GM21723 (cell line): Measurements from ENCODE around the gene TBC1D19.

Source experiments
- ATAC-seq: cut with Tn5 transposase; IDR thresholded peaks from one replicate; pipeline ENCODE4 v1.9.1; 2021; ENCODE audit warnings: mild to moderate bottlenecking, moderate library complexity; ENCODE audit not compliant: unreplicated experiment

Gene TBC1D19

DNA sequence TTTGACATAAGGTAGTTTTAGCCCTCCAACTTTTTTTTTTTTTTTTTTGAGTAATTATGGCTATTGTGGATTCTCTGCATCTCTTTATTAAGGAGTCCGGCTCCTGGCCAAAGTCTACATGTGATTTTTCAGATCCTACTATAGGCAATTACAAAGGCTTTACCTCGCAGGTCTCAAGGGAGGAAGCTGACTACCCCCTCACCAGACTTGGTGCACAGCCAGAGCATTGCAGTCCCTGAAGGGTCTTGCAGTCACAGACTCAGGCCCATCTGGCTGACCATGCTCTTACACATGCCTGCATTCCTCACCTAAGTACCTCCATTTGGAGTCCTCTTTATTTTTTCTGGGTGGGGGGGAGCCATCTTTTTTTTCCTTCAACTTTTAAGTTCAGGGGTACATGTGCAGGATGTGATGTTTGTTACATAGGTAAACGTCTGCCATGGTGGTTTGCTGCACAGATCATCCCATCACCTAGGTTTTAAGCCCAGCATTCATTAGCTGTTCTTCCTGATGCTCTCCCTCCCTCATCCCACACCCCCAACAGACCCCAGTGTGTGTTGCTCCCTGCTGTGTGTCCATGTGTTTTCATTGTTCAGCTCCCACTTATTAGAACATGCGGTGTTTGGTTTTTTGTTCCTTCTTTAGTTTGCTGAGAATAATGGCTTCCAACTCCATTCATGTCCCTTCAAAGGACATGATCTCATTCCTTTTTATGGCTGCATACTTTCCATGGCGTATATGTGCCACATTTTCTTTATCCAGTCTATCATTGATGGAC, 188.4 kb downstream of the TBC1D19 start:
- ATAC-seq, result no peak

DNA sequence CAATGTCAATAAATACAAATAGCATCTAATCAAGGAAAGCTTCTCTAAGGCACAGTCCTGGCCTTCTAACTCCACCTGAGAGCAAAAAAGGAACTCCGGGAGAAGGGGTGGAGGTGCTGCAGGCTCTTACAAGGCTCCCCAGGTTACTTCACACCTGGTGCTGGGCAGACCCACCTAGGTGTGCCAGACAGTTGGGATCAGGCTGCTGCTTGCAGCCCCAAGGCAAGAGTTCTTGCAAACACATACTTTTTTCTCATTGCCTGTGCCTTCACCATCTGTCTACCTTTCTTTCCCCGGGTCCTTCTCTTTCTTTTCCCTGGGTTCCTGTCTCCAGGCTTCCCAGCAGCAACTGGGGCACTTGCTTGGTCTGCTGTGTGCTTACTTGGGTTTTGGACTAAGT, 195.3 kb downstream of the TBC1D19 start:
- no peak for ATAC-seq

DNA sequence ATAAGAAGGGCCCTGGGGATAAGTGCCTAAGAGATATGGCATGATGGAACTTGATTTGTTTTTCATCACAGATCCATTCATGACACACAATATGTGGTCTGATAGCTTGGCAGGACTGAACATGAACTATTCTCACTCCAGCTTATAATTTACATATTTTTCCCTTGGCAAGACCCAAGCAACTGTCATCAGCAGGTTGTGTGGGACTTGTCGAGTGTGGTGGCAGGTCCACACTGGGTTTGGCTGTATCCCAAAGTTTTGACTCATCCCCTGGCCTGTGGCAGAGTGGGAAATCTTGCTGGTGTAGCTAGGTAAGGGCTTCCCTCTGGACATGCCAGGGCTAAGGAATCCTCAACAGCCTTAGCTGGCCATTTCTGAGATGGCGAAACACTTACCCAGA, 195.8 kb downstream of the TBC1D19 start:
- ATAC-seq, result no peak

DNA sequence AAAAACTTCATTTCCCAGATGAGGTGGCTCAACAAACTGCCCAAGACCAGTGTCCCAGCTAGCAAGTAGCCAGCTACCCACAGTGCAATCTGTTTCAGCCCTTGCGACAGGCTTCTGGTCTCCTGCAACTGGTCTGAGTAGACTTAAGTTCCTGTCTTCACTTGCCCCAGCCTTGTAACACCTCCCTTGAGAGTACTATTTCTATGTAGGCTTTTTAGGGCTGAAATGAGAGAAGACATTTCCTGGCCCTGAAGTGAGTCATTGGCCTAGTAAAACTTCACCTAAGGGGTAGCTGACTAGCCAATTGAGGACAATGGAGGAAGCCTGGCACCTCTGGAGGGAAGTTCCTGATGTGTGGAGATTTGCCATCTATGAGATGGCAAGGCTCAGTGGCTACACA, 196.7 kb downstream of the TBC1D19 start:
- ATAC-seq, result no peak

DNA sequence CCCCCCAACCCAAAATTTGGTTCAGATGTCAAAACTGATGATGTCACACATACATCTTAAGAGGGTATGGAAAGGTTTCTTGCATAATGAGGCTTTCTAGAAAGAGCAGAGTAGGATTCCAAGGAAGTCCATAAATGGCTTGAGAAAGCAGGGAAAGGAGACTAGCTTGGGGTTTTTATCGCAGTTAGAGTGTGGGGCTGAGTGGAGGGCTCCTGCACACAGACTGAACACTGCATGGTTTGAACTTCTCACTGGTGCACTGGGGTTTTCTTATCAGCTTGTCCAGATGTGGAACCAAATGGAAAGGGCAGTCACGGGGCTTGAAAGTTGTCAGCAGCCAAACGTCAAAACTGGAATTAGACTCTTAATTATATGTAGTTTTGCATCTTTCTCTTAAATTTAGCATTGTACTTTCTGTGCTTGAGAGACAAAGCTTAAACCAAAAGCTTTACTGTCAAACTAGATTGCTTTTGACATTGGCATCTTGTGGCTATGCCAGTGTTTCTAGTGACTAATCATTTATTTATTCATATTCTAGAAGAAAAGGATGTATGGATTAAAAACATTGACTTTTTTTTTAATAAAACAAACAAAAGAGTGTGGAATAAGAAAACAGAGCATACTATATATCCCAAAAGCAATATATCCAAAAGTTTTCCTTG, 198.4 kb downstream of the TBC1D19 start:
- no peak for ATAC-seq

DNA sequence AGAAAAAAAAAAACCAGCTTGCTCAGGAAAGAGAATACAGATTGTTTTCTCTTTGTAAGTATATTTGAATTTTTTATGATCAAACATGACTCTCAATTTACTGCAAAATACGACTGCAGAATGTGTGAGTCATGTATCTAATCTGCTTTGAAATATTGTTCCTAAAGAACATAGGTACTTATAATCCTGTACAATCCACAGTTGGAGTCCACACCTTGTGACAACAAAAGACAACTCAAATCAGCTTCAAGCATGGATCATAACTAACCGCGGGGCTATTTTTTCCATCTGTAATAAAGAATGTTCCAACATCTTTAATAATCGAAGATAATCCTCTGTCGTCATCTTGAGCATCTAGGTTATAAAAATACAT, 198.9 kb downstream of the TBC1D19 start:
- no peak for ATAC-seq

DNA sequence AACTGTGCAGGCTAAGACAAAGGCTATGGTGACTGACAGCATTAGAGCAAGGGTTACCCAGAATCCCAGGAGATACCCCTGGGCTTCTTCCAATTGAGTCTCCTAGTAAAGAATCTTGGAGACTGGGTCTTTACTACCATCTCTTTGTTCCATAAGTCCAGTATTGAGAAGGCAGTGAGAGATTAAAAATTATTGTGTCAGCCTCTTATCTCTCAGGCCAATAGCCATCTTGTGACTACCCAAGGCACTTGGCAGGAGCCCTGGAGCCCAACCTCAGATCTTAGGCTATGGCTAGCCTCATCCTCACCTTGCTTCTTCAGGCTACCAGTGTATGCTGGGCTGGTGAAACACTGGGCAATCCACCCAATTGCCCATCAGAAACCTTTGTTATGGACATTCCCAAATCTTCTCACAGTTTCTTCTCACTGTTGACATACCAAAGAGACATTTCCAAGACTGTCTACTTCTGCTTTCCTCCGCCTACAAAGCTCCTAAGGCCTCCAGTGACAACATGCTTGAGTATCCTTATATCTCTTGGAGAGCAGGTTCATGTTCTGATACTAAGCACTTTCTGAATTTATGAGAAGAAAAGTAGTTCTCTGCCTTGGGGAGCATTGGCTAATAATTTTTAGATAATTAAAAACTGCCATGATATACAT, 200.5 kb downstream of the TBC1D19 start:
- ATAC-seq, result no peak

DNA sequence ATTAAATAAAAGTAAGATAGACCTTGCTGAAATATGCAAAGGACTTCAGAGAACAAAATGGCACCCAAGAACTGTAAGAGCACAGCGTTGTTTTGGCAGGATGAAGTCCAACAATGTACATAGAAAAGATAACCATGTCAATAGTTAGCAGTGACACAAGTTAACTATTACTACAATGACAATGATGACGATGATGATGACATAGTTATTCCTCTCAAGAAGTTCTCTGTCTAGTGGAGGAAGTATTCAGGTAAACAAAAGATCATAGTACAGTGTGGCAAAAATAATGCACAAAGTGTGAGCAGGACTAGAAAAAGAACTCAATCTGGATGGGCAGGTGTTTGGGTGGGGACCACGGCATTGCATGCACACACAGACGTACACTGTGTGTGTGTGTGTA, 201.4 kb downstream of the TBC1D19 start:
- ATAC-seq, result no peak

DNA sequence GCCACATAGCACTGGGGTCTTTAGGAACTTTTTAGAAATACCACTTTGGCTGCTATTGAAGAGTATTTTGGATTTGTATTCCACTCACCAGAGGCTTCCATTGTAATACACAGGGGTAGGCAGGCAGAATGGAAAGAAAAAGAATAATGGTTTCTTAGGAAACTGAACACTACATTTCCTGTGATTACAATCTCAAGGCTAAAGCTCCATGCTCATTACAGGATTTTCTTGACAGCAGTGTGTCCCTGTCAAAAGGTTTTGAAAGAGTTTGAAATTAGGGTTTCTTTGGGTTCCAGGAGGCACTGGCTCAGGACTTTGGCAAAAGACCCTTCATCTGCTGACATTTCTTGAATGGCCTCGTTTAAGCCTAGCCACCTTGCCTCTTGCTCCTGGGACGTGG, 201.9 kb downstream of the TBC1D19 start:
- ATAC-seq, result no peak

DNA sequence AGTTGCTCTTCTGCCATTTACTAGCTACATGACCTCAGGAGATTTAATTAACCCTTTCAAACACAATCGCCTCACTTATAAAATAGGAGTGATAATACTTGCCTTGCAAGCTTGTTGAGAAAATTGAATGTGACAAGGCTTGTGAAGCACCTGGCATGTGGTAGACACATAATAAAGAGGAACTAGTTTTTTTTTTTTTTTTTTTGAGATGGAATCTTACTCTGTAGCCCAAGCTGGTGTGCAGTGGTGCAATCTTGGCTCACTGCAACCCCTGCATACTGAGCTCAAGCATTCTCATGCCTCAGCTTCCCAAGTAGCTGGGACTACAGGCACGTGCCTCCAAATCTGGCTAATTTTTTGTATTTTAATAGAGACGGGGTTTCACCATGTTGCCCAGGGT, 203.0 kb downstream of the TBC1D19 start:
- ATAC-seq, result no peak

DNA sequence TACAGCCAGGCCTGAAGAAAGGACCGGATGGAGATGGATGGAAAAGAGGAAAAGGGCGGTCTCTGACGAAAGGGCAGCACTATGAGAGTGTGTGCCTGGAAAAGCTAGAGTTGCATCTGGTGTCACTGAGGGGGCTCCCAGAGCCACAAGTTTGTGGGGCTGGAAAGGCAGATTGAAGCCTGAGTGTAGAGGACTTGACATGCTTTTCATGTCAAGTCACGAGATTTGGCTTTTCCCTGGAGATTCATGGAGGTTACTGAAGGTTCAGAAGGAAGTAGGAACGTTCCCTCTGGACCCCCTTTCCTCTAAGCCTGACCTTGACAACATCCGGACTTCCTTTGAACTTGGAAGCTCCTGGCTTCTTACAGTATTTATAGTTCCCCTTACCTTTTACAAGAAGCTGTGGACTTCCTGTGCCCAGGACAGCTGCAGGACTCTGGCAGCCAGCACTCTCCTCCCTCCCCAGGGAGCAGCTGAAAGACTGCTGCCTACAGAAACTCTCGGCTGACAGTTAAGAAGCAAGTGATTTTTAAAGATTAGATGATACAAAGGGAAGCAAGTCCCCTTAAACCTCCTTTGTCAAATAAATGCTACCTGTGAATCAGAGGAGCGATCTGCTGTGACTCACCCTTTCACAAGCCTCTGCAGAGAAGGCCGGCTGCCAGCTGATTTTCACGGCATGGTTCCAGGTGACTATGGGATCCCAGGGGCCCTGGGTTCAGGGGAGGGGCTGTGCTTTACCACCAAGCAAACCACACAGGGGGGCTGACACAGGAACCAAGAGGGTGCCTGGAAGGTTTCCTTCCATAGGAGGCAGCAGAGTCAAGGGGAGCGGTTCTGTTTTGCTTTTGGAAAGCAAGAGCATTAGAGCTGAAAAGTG, 203.8 kb downstream of the TBC1D19 start:
- peak; percentile 47 for ATAC-seq

DNA sequence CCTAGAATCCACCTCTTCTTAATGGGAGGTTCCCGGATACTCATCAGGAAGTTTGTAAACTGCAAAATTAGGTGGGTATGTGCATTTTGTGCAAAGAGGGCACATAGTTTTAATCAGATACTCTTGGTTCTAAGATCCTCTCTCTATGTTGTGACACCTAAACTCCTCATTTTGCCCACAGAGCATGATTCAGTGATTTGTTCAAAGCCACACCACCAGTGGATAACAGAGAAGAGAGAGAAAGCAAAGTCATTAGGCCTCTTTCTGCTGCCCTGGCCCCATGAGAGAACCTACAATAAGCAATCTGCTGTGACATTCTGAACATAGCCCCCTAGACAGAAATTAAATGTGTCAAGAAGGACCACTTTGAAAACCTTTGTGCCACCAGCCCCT, 204.5 kb downstream of the TBC1D19 start:
- peak; percentile 15 for ATAC-seq

DNA sequence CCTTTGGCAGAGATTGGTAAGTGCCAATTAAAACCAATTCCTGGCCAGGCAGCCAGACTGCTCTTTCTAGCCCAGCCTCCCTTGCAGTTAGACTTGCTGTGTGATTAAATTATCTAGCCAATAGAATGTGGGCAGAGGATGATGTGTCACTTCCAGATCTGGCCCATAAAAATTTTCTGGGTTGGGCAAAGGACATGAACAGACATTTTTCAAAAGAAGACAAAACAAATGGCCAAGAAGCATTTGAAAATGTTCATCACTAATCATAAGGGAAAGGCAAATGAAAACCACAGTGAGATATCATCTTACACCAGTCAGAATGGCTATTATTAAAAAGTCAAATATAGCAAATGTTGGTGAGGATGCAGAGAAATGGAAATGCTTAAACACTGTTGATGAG, 205.3 kb downstream of the TBC1D19 start:
- ATAC-seq, result no peak

DNA sequence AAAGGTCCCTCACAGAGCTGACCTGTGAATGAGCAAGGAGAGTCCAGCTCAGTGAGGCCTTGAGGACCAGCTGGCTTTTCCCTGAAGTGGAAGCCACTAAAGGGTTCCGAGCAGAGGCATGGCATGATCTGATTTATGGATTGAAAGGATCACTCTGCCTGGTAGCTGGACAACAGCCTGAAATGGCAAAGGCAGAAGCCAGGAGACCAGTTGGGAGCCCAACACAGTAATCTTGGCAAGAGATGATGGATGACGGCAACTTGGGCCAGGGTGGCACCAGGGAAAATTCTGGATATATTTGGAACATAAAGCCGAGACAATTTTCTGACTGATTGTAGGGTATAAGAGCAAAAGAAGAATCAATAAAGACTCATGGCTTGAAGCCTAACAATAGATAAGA, 207.5 kb downstream of the TBC1D19 start:
- no peak for ATAC-seq

DNA sequence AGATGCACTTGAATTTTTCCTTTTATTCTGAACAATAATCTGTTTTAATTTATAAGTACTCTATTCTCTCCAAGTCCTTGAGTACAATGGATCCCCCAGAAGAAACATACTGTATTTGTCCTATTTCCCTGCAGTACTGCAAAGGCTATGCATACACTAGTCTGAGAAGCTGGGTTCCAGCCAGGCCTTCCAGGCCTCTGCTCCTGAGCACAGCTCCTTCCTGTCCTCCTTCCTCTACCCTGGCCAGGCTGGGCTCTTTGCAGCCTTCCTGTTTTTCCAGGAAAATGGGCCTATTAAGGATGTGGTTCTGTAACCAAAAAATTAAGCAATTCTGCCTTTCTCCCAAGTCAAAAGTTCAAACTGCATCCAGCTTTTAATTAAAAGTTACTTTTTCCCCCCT, 208.8 kb downstream of the TBC1D19 start:
- ATAC-seq, result no peak

DNA sequence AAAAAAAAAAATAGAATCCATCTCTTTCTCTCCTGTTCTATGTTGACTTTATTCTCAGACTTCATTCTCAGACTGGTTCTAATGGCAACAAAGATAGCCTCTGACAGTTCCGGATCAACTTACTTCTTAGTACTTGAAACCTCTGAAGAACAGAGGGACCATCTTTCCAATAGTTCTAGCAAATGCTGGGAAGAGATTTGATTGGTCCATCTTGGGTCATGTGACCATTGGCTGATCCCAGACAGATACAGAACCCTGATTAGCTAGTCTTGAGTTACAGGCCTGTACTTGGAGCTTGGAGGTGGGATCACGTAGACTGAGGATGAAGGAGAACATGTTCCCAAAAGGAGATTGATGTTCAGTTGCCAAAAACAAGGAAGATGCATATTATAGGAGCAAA, 209.9 kb downstream of the TBC1D19 start:
- ATAC-seq, result no peak

DNA sequence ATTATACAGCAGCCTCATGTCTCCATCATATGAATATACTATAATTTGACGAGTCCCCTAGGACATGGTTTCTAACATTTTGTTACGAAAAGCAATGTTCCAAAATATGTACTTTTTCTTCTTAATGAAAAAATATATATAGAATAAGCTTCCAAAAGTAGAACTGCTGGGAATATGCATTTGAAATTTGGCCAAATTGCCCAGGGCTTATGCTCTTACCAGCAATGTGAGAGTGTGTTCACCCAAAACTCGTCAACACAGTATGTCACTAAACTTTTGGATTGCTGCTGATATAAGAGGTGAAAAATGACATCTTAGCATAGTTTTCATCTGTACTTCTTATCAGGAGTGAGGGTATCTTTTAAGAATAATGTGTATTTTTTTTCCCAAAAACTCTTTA, 212.2 kb downstream of the TBC1D19 start:
- no peak for ATAC-seq

DNA sequence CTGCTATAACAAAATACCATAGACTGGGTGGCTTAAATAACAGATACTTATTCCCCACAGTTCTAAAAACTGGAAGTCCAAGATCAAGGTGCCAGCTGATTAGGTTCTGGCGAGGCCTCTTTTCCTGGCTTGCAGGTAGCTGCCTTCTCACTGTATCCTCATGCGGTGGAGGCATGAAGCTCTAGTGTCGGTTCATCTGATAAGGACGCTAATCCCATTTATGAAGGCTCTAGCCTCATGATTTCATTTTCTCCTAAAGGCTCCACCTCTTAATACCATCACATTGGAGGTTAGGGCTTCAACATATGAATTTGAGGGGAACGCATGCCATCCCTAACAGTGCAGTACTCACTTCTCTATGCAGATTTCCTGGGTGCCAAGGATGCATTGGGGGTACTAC, 218.9 kb downstream of the TBC1D19 start:
- ATAC-seq, result no peak

DNA sequence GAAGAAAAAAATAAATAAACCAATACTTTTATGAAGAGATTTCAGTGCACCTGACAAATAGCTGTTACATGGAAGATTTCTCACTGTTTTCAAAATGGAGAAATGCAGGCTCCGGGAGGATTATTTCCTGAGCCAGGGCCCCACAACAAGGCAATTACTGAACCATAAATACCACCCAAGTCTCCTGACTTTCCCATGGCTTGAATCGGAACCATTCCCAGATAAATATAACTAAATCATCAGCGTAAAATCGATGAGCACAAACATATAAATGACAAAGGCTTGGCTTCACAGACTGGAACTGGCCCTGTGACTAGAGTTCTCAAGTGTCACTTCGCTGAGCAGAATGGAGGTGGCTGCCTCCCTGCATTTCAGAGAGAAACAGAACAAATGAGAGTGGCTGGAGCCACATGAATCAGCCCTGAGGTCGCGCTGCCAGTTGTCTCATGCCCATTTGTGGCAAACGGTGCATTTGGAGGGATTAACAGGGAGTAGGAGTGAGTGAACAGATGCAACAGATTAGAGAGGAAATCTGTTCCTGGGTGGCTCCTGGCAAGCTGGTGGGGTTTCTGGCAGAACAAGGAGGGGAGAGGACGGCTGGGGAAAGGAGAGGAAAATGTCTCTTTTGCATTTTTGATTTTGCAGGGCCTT, 219.5 kb downstream of the TBC1D19 start:
- no peak for ATAC-seq

DNA sequence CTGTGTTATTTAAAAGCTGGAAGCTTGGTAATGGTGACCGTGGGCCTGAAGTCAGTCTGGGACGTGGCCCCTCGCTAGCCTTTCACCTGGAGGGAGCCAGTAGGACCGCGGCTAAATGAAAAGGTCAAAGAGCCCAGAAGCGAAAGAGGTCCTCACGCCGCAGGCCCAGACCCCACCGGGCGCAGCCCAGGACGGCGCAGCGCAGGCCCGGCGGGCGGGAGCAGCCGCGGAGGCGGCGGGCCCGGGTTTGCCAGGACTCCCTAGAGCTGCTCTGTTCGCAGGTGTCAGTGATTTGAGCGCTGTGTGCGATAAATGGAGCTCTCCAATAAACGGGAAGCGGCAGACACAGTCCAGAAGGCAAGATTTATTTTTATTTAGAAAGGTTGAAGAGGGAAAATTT, 220.6 kb downstream of the TBC1D19 start:
- ATAC-seq, result no peak

DNA sequence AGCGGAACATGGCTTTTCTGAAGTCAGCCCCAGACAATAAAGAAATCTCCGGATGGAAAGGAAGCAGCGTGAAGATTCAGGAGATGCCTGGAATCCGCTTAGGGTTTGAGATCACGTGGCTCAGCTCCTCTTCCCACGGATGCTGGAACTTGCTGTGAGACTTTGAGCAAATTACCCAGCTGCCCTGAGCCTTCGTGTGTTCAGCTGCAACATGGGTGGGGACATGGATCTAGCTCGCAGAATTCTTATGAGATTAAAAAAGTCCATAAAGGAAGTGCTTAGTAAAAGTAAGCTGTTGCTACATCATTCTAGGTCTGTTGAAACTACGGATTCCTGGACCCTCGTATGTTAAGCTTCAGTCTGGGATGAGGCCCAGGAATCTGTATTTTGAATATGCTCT, 221.0 kb downstream of the TBC1D19 start:
- ATAC-seq, result no peak
